ENCODE measurements around the gene PFN4.

DNA sequence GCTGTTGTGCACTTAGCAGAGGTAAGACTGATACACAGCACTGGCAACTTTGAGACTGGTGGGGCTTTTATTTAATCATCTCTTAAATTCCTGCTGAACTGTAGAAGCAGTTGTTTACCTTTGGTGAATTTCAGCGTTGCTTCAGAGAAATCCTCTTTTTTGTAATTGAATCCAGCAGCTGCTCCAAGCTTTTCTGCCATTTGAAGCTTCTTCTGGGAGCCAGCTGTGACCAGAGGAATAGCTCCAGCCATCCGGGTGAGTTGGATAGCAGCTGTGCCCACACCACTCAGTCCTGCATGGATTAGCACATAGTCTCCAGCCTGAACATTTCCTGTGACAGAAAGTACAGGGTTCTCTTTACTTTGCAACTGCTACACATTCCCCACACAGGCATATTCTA is 42.4 kb downstream of the PFN4 start:
- no peak for TF ChIP-seq EZH2 (IDR thresholded peaks at IDR 0.05; ENCODE audit: borderline replicate concordance, low read depth, low read length, severe bottlenecking)
- no peak for TF ChIP-seq CTCF (IDR thresholded peaks at IDR 0.05; ENCODE audit: borderline replicate concordance, extremely low read depth, low read length, poor library complexity, severe bottlenecking)
